Stimulated activated CD8-positive, alpha-beta memory T cell treated with anti-CD3 and anti-CD28 coated beads, Interleukin-15, amount 100 ng/mL, for 24 hours (primary cell): Measurements from ENCODE around the gene SLC7A6OS.

Experiments
- DNase-seq: peaks from one replicate; pipeline ENCODE4 v3.0.0-alpha.2; 2020; ENCODE audit warnings: low read depth

The SLC7A6OS gene

GRCh38 chr16:68279726-68280558 lies 30.8 kb downstream of the SLC7A6OS start:
- DNase-seq = no peak

- DNase-seq = no peak
These were observed 34.5 kb downstream of the SLC7A6OS start for GRCh38 chr16:68276223-68276622.

GRCh38 chr16:68275611-68276191 lies 35.0 kb downstream of the SLC7A6OS start:
- no peak for DNase-seq

GRCh38 chr16:68274441-68274840 lies 36.3 kb downstream of the SLC7A6OS start:
- DNase-seq = no peak

- DNase-seq = no peak
These were observed 36.9 kb downstream of the SLC7A6OS start for GRCh38 chr16:68273896-68274295.

- no peak for DNase-seq
These were observed 37.3 kb downstream of the SLC7A6OS start for GRCh38 chr16:68273459-68273858.

GRCh38 chr16:68272507-68273209 lies 38.1 kb downstream of the SLC7A6OS start:
- DNase-seq = no peak

- DNase-seq = no peak
These were observed 40.4 kb downstream of the SLC7A6OS start for GRCh38 chr16:68270353-68270752.

GRCh38 chr16:68269793-68270192 lies 41.0 kb downstream of the SLC7A6OS start:
- no peak for DNase-seq

GRCh38 chr16:68267612-68268405 lies 42.9 kb downstream of the SLC7A6OS start:
- DNase-seq = no peak

GRCh38 chr16:68265078-68265920 lies 45.4 kb downstream of the SLC7A6OS start:
- DNase-seq = no peak

- peak; percentile 66 for DNase-seq
These were observed 46.3 kb downstream of the SLC7A6OS start, which contains the start of gene SLC7A6 for GRCh38 chr16:68264128-68265077. TSS of gene SLC7A6 (plus strand) at chr16:68264526. CDS start at chr16:68274727, 10,201 bp downstream.

- no peak for DNase-seq
These were observed 47.1 kb downstream of the SLC7A6OS start for GRCh38 chr16:68263559-68264127.

GRCh38 chr16:68259007-68259825 lies 51.5 kb downstream of the SLC7A6OS start:
- no peak for DNase-seq

GRCh38 chr16:68257906-68258800 lies 52.6 kb downstream of the SLC7A6OS start:
- DNase-seq = no peak

- no peak for DNase-seq
These were observed 53.4 kb downstream of the SLC7A6OS start for GRCh38 chr16:68257251-68257905.

GRCh38 chr16:68255712-68256111 lies 55.0 kb downstream of the SLC7A6OS start:
- no peak for DNase-seq
